H7 (cell line): ENCODE data around the gene TMEM19. TPM values are rescaled to one million over a fixed set of nuclear protein-coding genes. Genes with fewer than 3 reads are reported as not detected.

Experiments
- DNase-seq: peaks from one replicate; pipeline ENCODE4 v3.0.0; 2012
- H3K27me3 ChIP-seq: 2 replicates; pipeline ENCODE4 v1.6.0; 2011; ENCODE audit warnings: mild to moderate bottlenecking, low read length; ENCODE audit not compliant: control insufficient read depth, insufficient read depth
- H3K36me3 ChIP-seq: replicated peaks from 2 replicates; pipeline ENCODE4 v1.5.1; 2011; ENCODE audit warnings: low read length; ENCODE audit not compliant: control insufficient read depth, insufficient read depth
- H3K4me3 ChIP-seq: 2 replicates; pipeline ENCODE4 v1.5.1; 2011; ENCODE audit warnings: low read depth, mild to moderate bottlenecking, control low read depth, low read length, moderate library complexity; ENCODE audit not compliant: insufficient read depth
- total RNA-seq: library from RNA; depleted of rRNA; stranded (reverse); fragments of >200 nt; shearing (Covaris generic); gene quantifications from 2 replicates; pipeline ENCODE4 v1.2.3, GENCODE V29; 2014; rRNA removed

The TMEM19 gene
- total RNA-seq, 1 experiment from 2014 or later, result 12.7 TPM

DNA sequence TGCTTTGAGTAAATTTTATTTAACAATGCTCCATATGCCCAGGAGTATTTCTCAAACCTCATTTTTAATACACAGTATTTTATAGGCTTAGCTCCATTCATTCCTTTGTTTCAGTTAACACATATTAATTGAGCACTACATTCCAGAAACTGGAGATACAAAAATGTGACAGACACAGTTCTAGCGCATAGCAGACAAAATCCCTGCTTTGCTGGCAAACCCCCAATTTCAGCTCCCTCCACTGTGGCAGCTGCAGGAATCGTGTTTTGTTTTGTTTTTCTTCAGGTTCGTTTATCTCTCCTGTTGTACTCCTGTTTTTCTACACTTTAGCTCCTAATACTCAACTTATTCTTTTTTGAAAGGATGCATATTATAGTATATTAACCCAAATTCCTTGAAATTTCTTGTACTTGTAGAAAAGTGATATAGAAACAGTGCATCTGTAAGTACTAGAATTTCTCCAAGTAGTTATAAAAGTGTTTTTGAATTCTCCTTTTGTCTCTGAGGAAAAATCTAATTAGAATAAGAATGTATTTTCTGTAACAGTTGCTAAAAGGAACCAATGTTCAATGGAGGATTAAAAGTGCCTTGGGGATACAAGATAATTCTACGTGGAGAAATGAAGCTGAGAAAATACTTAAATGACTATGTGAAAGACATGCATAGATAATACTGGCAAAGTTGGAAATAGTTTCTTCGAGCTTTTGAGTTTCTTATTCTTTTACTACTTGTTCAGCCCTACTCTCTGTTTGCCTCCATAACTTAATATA is 62.4 kb downstream of the TMEM19 start:
- Histone ChIP-seq H3K4me3 (no peak overlapping the region), H3K27me3 (no peaks in the 10 kb centered on the region), H3K36me3 (no peaks in the 10 kb centered on the region)
- no peak for DNase-seq

DNA sequence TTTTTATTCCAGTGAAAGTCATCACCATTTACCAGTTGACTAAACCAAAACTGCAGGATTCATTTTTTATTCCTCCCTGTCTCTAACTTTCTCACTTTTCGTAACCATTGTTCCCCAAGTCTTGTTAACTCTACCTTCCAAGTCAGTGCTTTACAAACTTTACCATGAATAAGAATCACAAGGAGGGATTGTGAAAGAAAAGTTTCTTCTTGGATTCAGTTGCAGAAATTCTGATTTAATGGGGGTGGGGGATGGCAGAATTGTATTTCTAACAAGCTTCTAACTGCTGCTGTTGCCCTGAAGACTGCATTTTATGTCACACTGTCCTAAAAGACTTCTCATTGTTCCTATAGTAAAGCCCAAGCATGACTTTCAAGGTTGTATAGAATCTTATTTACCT is 63.8 kb downstream of the TMEM19 start:
- H3K36me3 ChIP-seq, result no peaks in the 10 kb centered on the region
- H3K27me3 ChIP-seq, result no peaks in the 10 kb centered on the region
- H3K4me3 ChIP-seq, result no peak overlapping the region
- no peak for DNase-seq

DNA sequence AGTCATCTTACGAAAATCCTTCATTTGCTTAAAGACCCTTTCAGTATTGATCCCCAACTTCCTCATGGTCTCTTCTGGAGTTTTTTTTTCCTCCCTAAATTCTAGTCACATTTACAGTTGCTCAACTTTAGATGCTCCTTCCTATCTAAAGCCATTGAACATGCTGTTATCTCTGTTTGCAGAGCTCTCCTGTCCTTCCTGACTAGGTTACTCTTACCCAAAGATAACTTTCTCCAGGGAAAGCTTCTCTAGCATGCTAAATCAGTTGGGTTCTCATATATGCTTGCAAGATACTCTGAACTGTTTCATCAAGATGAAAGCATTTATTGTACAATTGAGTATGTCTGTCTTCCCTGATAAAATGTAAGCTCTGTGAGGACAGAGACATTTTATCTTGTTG is 67.0 kb downstream of the TMEM19 start:
- H3K36me3 ChIP-seq, result no peaks in the 10 kb centered on the region
- no peak for DNase-seq
- no peaks in the 10 kb centered on the region for H3K27me3 ChIP-seq
- no peak overlapping the region for H3K4me3 ChIP-seq

Other genes starting within 250 kb of the TMEM19 start
- 0.78 and 2.9 TPM in 2 replicates for gene LGR5, start 246.3 kb upstream of the TMEM19 start, total RNA-seq
- gene ZFC3H1, start 22.2 kb upstream of the TMEM19 start, total RNA-seq, result 8.7 and 12.7 TPM in 2 replicates
- 3.3 and 8.6 TPM in 2 replicates for gene THAP2, start 21.8 kb upstream of the TMEM19 start, total RNA-seq
- gene RAB21, start 68.8 kb downstream of the TMEM19 start, total RNA-seq, result 11.6 and 17.2 TPM in 2 replicates
- gene TBC1D15, start 153.7 kb downstream of the TMEM19 start, total RNA-seq, result 9.8 and 11.3 TPM in 2 replicates